Activated B cell treated with CpG ODN at 0.5 μM for 24 hours (primary cell): ENCODE measurements around the gene LMBR1. TPM values are rescaled to one million over a fixed set of nuclear protein-coding genes. Genes with fewer than 3 reads are reported as not detected.
"Not testable (repeated sequence)": the region's sequence is repeated elsewhere in the genome, so short reads cannot be mapped to it uniquely, and the experiment has no call there.

Source experiments
- ATAC-seq: fragments of 200-7000 bp; cut with Tn5 transposase; one replicate; pipeline ENCODE4 v1.10.0; 2021; ENCODE audit warnings: low read depth, mild to moderate bottlenecking, moderate library complexity
- CTCF ChIA-PET: fragments of 350-600 bp; sonication (Branson Sonifier 250); formaldehyde crosslinking; loops from one replicate; lab custom pipeline; 2021; ENCODE audit warnings: antibody characterized with exemption; lab: Charles Lee
- POLR2A ChIA-PET: fragments of 350-600 bp; sonication (Branson Sonifier 250); formaldehyde crosslinking; loops from one replicate; lab custom pipeline; 2021; ENCODE audit warnings: antibody characterized with exemption; lab: Charles Lee
- DNase-seq: peaks from one replicate; pipeline ENCODE4 v3.0.0; 2022
- H3K27ac Mint-ChIP-seq: one replicate; pipeline ENCODE4 v1.8.0; 2020; ENCODE audit warnings: mixed read lengths
- H3K27me3 Mint-ChIP-seq: one replicate; pipeline ENCODE4 v1.8.0; 2021; ENCODE audit warnings: mixed read lengths
- H3K36me3 Mint-ChIP-seq: one replicate; pipeline ENCODE4 v1.8.0; 2021; ENCODE audit warnings: low read depth, mixed read lengths
- H3K4me1 Mint-ChIP-seq: one replicate; pipeline ENCODE4 v1.8.0; 2021; ENCODE audit warnings: mixed read lengths
- H3K4me3 Mint-ChIP-seq: one replicate; pipeline ENCODE4 v1.8.0; 2020; ENCODE audit warnings: mild to moderate bottlenecking, mixed read lengths
- H3K9me3 Mint-ChIP-seq: one replicate; pipeline ENCODE4 v1.8.0; 2020; ENCODE audit warnings: mixed read lengths
- CTCF ChIP-seq: fragments of 200-600 bp; IDR thresholded peaks from one replicate; pipeline ENCODE4 v1.8.0; 2022; ENCODE audit warnings: antibody characterized with exemption, mild to moderate bottlenecking
- intact Hi-C: fragments of 100-400 bp; cut with micrococcal nuclease; formaldehyde crosslinking; loops from one replicate; pipeline ENCODE4 v1.15.1; 2024
- total RNA-seq: library from RNA; stranded (reverse); gene quantifications from 2 replicates; pipeline ENCODE4 v1.2.3, GENCODE V29; 2022

Gene LMBR1
- total RNA-seq, 1 donor from 2014 or later, result 67.9 TPM

GRCh38 chr7:156889746-156890145, 3.2 kb downstream of the LMBR1 start:
- no peak overlapping the region for H3K27ac Mint-ChIP-seq
- DNase-seq (no peak), ATAC-seq (no peak)
- POLR2A ChIA-PET, result no interaction called here
- no peak for TF ChIP-seq CTCF
- H3K4me1 Mint-ChIP-seq, result peaks cover 24% of the 10 kb centered on the region
- H3K4me3 Mint-ChIP-seq, result no peak overlapping the region
- intact Hi-C loops, result loop anchor here (5.0 to 10.0 kb wide), 2 partner anchors 107 to 1245 kb away; partner anchors contain the start of gene RBM33
- H3K36me3 Mint-ChIP-seq, result peaks cover 9% of the 10 kb centered on the region
- H3K27me3 Mint-ChIP-seq, result no peaks in the 10 kb centered on the region
- CTCF ChIA-PET, result no interaction called here
- no peaks in the 10 kb centered on the region for H3K9me3 Mint-ChIP-seq

- CTCF ChIA-PET, result no interaction called here
- Mint-ChIP-seq H3K27me3 (no peaks in the 10 kb centered on the region), H3K27ac (no peak overlapping the region), H3K4me1 (peaks cover 29% of the 10 kb centered on the region), H3K36me3 (peaks cover 11% of the 10 kb centered on the region), H3K9me3 (no peaks in the 10 kb centered on the region), H3K4me3 (no peak overlapping the region)
- DNase-seq (no peak), ATAC-seq (no peak)
- intact Hi-C loops, result no loop called here
- TF ChIP-seq CTCF, result no peak
- POLR2A ChIA-PET, result no interaction called here
Measured at GRCh38 chr7:156889089-156889488, 3.9 kb downstream of the LMBR1 start.

- DNase-seq (no peak), ATAC-seq (no peak)
- TF ChIP-seq CTCF, result no peak
- Mint-ChIP-seq H3K27me3 (no peaks in the 10 kb centered on the region), H3K27ac (no peak overlapping the region), H3K36me3 (peaks cover 23% of the 10 kb centered on the region), H3K9me3 (peaks cover 2% of the 10 kb centered on the region), H3K4me1 (peaks cover 30% of the 10 kb centered on the region), H3K4me3 (no peak overlapping the region)
- CTCF ChIA-PET, result interaction anchor here (0.8 kb wide), 1 partner anchor 63 kb away, joined by 3 read pairs; the partner anchor contains the start of gene NOM1
- intact Hi-C loops, result no loop called here
- POLR2A ChIA-PET, result interaction anchor here (0.6 kb wide), 1 partner anchor 40 kb away, joined by 6 read pairs; no protein-coding TSS in a partner anchor
Measured at GRCh38 chr7:156886020-156886795, 6.8 kb downstream of the LMBR1 start.

- Mint-ChIP-seq H3K4me1 (peaks cover 37% of the 10 kb centered on the region), H3K4me3 (no peak overlapping the region), H3K9me3 (peaks cover 7% of the 10 kb centered on the region), H3K27ac (no peak overlapping the region), H3K27me3 (no peaks in the 10 kb centered on the region), H3K36me3 (peaks cover 37% of the 10 kb centered on the region)
- no peak for ATAC-seq
- DNase-seq, result no peak
- TF ChIP-seq CTCF, result no peak
- intact Hi-C loops, result no loop called here
- ChIA-PET CTCF (no interaction called here), POLR2A (no interaction called here)
Measured at GRCh38 chr7:156881679-156882078, 11.3 kb downstream of the LMBR1 start.

GRCh38 chr7:156875766-156876165, 17.2 kb downstream of the LMBR1 start:
- Mint-ChIP-seq H3K27ac (no peak overlapping the region), H3K4me1 (peaks cover 32% of the 10 kb centered on the region), H3K4me3 (no peak overlapping the region), H3K36me3 (peaks cover 41% of the 10 kb centered on the region), H3K27me3 (no peaks in the 10 kb centered on the region), H3K9me3 (peaks cover 11% of the 10 kb centered on the region)
- intact Hi-C loops, result no loop called here
- no peak for ATAC-seq
- no peak for DNase-seq
- ChIA-PET POLR2A (no interaction called here), CTCF (no interaction called here)
- TF ChIP-seq CTCF, result no peak

- ATAC-seq, H3K4me3 Mint-ChIP-seq, intact Hi-C loops, H3K27ac Mint-ChIP-seq, H3K9me3 Mint-ChIP-seq, CTCF ChIA-PET, H3K27me3 Mint-ChIP-seq, DNase-seq: not testable (repeated sequence)
- Mint-ChIP-seq H3K36me3 (peaks cover 25% of the 10 kb centered on the region), H3K4me1 (peaks cover 31% of the 10 kb centered on the region)
- POLR2A ChIA-PET, result interaction anchor here (0.7 kb wide), 1 partner anchor 146 kb away, joined by 3 read pairs; no protein-coding TSS in a partner anchor
Measured at GRCh38 chr7:156868363-156868762, 24.6 kb downstream of the LMBR1 start.
